BJ (cell line): ENCODE results near the gene CCDC50. TPM values are rescaled to one million over a fixed set of nuclear protein-coding genes. Genes with fewer than 3 reads are reported as not detected.

Experiments
- CTCF ChIA-PET: fragments of 350-600 bp; formaldehyde crosslinking; extraction: SDS; loops from one replicate; lab custom pipeline; 2021; ENCODE audit warnings: antibody characterized with exemption, inconsistent platforms; lab: Yijun Ruan, JAX
- POLR2A ChIA-PET: fragments of 300-600 bp; sonication (Branson Sonifier 250); formaldehyde crosslinking; extraction: SDS; loops from one replicate; lab custom pipeline; 2021; ENCODE audit warnings: antibody characterized with exemption; lab: Charles Lee
- DNase-seq: peaks from one replicate; pipeline ENCODE4 v3.0.0-alpha.2; 2011; ENCODE audit warnings: low read depth
- H3K27me3 ChIP-seq: 2 replicates; pipeline ENCODE4 v1.6.0; 2011; ENCODE audit warnings: low read length; ENCODE audit not compliant: control insufficient read depth, insufficient read depth
- H3K36me3 ChIP-seq: 2 replicates; pipeline ENCODE4 v1.5.1; 2011; ENCODE audit warnings: low read length; ENCODE audit not compliant: control insufficient read depth, insufficient read depth
- H3K4me3 ChIP-seq: 2 replicates; pipeline ENCODE4 v1.5.1; 2011; ENCODE audit warnings: low read depth, mild to moderate bottlenecking, control low read depth, low read length
- polyA plus RNA-seq: library from polyadenylated mRNA; depleted of rRNA; stranded (reverse); fragments of >200 nt; gene quantifications from 2 replicates; pipeline ENCODE4 v1.2.3, GENCODE V29; 2011; rRNA removed
- TF ChIP-seq, protein P1 (sequence below): IDR thresholded peaks from 2 replicates; pipeline ENCODE4 v1.5.1; 2011; ENCODE audit warnings: low read depth, mild to moderate bottlenecking, control low read depth, inconsistent platforms, low read length, moderate library complexity; ENCODE audit not compliant: insufficient read depth

CCDC50 gene
- polyA plus RNA-seq, 1 experiment: 43.9 TPM

DNA sequence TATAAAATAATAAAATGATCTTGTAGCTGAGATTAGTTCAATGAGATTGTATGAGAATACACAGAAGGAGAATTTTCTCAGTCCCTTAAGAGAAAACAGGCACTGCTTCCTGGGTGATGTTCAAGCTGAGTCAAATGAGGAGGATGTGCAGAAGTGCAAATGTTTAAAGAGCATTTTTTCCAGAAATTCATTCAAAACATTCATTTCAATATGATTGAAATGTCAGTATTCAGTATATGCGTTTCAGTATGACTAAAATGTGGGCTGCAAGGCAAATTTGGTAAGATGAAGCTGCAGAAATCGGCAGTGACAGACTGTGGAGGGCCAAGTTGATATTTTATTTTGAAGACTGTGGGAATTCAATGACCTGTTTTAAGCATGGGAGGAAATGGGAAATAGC is 112.5 kb downstream of the CCDC50 start:
- CTCF ChIA-PET: no interaction called here

DNA sequence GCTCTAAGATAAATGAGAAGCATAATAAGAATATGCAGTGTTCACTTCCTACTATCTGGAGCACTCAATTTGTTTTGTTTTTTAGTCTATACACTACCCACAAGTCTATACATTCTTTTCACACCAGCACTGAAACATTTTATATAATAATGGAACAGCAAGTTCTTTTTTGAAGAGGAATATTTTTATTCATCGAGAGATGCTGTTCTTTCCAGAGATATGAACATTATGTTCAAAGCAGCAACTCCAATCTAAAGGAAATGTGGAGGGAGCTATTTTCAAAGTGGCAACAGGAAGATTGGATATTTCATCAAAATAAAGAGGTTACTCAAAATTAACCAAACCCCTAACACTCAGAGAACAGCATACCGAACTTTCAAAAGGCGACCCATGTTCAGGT is 115.4 kb downstream of the CCDC50 start:
- POLR2A ChIA-PET: no interaction called here
- Histone ChIP-seq H3K36me3 (no peaks in the 10 kb centered on the region), H3K4me3 (no peak overlapping the region), H3K27me3 (no peaks in the 10 kb centered on the region)
- DNase-seq: no peak
- TF ChIP-seq, protein P1, sequence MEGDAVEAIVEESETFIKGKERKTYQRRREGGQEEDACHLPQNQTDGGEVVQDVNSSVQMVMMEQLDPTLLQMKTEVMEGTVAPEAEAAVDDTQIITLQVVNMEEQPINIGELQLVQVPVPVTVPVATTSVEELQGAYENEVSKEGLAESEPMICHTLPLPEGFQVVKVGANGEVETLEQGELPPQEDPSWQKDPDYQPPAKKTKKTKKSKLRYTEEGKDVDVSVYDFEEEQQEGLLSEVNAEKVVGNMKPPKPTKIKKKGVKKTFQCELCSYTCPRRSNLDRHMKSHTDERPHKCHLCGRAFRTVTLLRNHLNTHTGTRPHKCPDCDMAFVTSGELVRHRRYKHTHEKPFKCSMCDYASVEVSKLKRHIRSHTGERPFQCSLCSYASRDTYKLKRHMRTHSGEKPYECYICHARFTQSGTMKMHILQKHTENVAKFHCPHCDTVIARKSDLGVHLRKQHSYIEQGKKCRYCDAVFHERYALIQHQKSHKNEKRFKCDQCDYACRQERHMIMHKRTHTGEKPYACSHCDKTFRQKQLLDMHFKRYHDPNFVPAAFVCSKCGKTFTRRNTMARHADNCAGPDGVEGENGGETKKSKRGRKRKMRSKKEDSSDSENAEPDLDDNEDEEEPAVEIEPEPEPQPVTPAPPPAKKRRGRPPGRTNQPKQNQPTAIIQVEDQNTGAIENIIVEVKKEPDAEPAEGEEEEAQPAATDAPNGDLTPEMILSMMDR: no peak
- CTCF ChIA-PET: interaction anchor here (2.1 kb wide), 1 partner anchor 8 kb away, joined by 6 read pairs; no protein-coding TSS in a partner anchor

More for the DNA sequence above, 112.5 kb downstream of the CCDC50 start:
- Histone ChIP-seq H3K36me3 (no peaks in the 10 kb centered on the region), H3K4me3 (no peak overlapping the region), H3K27me3 (no peaks in the 10 kb centered on the region)
- DNase-seq: no peak
- POLR2A ChIA-PET: no interaction called here
- TF ChIP-seq, protein P1: no peak

Other genes with a start within 250 kb of the CCDC50 start
- not detected in 2 replicates for gene OSTN, start 130.2 kb upstream of the CCDC50 start, polyA plus RNA-seq
- gene UTS2B, start 1.1 kb downstream of the CCDC50 start, polyA plus RNA-seq: 0.40 and 0.54 TPM in 2 replicates
- not detected in 2 replicates for gene PYDC2, start 131.8 kb downstream of the CCDC50 start, polyA plus RNA-seq